Panc1 (cell line): ENCODE results near the gene LRRC26.

ENCODE experiments used
- TF ChIP-seq, protein P1 (sequence below): fragments of 450-650 bp; IDR thresholded peaks from 2 replicates; pipeline ENCODE4 v1.5.1; 2017; ENCODE audit warnings: mild to moderate bottlenecking
- TF ChIP-seq, protein P2 (sequence below), 2 experiments: IDR thresholded peaks; 2 replicates each; pipeline ENCODE4 v1.6.1; 2011 to 2012; ENCODE audit warnings: low read depth in 2 of 2, control low read depth in 1 of 2, low read length in 1 of 2, mild to moderate bottlenecking in 1 of 2, moderate library complexity in 1 of 2; ENCODE audit not compliant: insufficient read depth in 1 of 2

DNA sequence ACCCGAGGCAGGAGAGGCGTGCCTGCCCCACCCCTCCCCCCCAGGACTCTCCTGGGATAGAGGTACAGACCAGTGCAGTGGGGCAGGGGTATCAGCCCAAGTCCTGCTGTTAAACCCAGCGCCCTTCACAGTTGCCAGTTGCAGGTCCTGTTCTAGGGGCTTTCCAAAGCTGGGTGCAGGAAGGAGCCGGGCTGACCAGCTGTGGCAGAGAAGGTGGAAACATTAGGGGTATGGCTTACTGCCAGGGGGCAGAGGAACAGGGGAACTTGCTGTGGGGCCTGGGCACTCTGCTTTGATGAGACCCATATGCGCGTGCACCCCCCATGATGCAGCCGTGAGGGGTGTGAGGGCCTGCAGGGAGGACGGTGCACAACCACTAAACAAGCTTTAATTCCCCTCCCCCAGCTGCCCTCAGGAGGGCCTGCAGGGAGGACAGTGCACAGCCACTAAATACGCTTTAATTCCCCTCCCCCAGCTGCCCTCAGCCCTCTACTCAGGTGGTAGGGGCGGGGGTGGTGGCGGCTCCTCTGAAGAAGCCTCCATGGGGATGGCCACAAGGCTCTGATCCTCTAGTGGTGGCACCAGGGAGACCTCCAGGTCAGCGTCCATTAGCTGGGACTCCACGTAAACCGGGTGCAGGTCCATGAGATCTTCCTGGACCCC lies 766 bp upstream of the LRRC26 start:
- TF ChIP-seq, protein P1, sequence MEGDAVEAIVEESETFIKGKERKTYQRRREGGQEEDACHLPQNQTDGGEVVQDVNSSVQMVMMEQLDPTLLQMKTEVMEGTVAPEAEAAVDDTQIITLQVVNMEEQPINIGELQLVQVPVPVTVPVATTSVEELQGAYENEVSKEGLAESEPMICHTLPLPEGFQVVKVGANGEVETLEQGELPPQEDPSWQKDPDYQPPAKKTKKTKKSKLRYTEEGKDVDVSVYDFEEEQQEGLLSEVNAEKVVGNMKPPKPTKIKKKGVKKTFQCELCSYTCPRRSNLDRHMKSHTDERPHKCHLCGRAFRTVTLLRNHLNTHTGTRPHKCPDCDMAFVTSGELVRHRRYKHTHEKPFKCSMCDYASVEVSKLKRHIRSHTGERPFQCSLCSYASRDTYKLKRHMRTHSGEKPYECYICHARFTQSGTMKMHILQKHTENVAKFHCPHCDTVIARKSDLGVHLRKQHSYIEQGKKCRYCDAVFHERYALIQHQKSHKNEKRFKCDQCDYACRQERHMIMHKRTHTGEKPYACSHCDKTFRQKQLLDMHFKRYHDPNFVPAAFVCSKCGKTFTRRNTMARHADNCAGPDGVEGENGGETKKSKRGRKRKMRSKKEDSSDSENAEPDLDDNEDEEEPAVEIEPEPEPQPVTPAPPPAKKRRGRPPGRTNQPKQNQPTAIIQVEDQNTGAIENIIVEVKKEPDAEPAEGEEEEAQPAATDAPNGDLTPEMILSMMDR: no peak
- TF ChIP-seq, protein P2, sequence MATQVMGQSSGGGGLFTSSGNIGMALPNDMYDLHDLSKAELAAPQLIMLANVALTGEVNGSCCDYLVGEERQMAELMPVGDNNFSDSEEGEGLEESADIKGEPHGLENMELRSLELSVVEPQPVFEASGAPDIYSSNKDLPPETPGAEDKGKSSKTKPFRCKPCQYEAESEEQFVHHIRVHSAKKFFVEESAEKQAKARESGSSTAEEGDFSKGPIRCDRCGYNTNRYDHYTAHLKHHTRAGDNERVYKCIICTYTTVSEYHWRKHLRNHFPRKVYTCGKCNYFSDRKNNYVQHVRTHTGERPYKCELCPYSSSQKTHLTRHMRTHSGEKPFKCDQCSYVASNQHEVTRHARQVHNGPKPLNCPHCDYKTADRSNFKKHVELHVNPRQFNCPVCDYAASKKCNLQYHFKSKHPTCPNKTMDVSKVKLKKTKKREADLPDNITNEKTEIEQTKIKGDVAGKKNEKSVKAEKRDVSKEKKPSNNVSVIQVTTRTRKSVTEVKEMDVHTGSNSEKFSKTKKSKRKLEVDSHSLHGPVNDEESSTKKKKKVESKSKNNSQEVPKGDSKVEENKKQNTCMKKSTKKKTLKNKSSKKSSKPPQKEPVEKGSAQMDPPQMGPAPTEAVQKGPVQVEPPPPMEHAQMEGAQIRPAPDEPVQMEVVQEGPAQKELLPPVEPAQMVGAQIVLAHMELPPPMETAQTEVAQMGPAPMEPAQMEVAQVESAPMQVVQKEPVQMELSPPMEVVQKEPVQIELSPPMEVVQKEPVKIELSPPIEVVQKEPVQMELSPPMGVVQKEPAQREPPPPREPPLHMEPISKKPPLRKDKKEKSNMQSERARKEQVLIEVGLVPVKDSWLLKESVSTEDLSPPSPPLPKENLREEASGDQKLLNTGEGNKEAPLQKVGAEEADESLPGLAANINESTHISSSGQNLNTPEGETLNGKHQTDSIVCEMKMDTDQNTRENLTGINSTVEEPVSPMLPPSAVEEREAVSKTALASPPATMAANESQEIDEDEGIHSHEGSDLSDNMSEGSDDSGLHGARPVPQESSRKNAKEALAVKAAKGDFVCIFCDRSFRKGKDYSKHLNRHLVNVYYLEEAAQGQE (IDR thresholded peaks at IDR 0.05; ENCODE audit: insufficient read depth in 1 of 2, low read depth in 2 of 2, low read length in 1 of 2): no peak
